Mesenchymal stem cell (in vitro differentiated cells and primary cell): ENCODE measurements around the gene GPC4.

Experiments used
- DNase-seq: peaks from one replicate; pipeline ENCODE4 v3.0.0-alpha.2; 2013
- H2AFZ ChIP-seq: one replicate; pipeline ENCODE4 v1.6.1; 2013; ENCODE audit warnings: low read depth, mild to moderate bottlenecking, control low read depth, inconsistent platforms, low read length, moderate library complexity
- H2AK5ac ChIP-seq: 2 replicates; pipeline ENCODE4 v1.6.1; 2013; ENCODE audit warnings: low read length, moderate library complexity, mild to moderate bottlenecking, inconsistent platforms; ENCODE audit not compliant: severe bottlenecking
- H2BK120ac ChIP-seq: one replicate; pipeline ENCODE4 v1.6.1; 2013; ENCODE audit warnings: low read depth, mild to moderate bottlenecking, inconsistent platforms, low read length, moderate library complexity
- H2BK12ac ChIP-seq, 2 experiments: one replicate each; pipeline ENCODE4 v1.6.1; 2013; ENCODE audit warnings: inconsistent platforms in 2 of 2, low read length in 2 of 2, mild to moderate bottlenecking in 2 of 2, moderate library complexity in 2 of 2, control low read depth in 1 of 2
- H2BK15ac ChIP-seq: one replicate; pipeline ENCODE4 v1.6.1; 2013; ENCODE audit warnings: mild to moderate bottlenecking, low read depth, inconsistent platforms; ENCODE audit not compliant: poor library complexity, severe bottlenecking
- H2BK5ac ChIP-seq: 2 replicates; pipeline ENCODE4 v1.6.1; 2013; ENCODE audit warnings: low read depth, mild to moderate bottlenecking, low read length, control low read depth, inconsistent platforms; ENCODE audit not compliant: poor library complexity, severe bottlenecking
- H3K14ac ChIP-seq, 2 experiments: one replicate each; pipeline ENCODE4 v1.6.1; 2013; ENCODE audit warnings: inconsistent platforms in 2 of 2, low read length in 2 of 2, control low read depth in 1 of 2, mild to moderate bottlenecking in 1 of 2, moderate library complexity in 1 of 2
- H3K18ac ChIP-seq, 2 experiments: one replicate each; pipeline ENCODE4 v1.6.1; 2013; ENCODE audit warnings: inconsistent platforms in 2 of 2, low read length in 2 of 2, control low read depth in 1 of 2, low read depth in 1 of 2, mild to moderate bottlenecking in 1 of 2
- H3K23ac ChIP-seq, 2 experiments: one replicate each; pipeline ENCODE4 v1.6.1; 2013; ENCODE audit warnings: inconsistent platforms in 2 of 2, low read length in 2 of 2, mild to moderate bottlenecking in 2 of 2, moderate library complexity in 2 of 2, control low read depth in 1 of 2
- H3K27ac ChIP-seq: 2 replicates; pipeline ENCODE4 v1.5.1; 2013; ENCODE audit warnings: mild to moderate bottlenecking, moderate library complexity, low read length, control low read depth, inconsistent platforms; ENCODE audit not compliant: poor library complexity, severe bottlenecking
- H3K27me3 ChIP-seq, 2 experiments: 2 replicates each; pipeline versions ENCODE4 v1.6.1 to v1.7.0; 2013; ENCODE audit warnings: low read length in 2 of 2, mild to moderate bottlenecking in 2 of 2, moderate library complexity in 2 of 2, control low read depth in 1 of 2, inconsistent platforms in 1 of 2; ENCODE audit not compliant: control insufficient read depth in 1 of 2, insufficient read depth in 1 of 2
- H3K36me3 ChIP-seq, 2 experiments: 2 replicates each; pipeline versions ENCODE4 v1.6.1 to v1.7.0; 2013; ENCODE audit warnings: low read length in 2 of 2, control low read depth in 1 of 2, inconsistent platforms in 1 of 2, low read depth in 1 of 2, mild to moderate bottlenecking in 1 of 2; ENCODE audit not compliant: insufficient read depth in 2 of 2, control insufficient read depth in 1 of 2
- H3K4ac ChIP-seq, 2 experiments: one replicate each; pipeline ENCODE4 v1.6.1; 2013; ENCODE audit warnings: inconsistent platforms in 2 of 2, low read length in 2 of 2, mild to moderate bottlenecking in 2 of 2, moderate library complexity in 2 of 2, control low read depth in 1 of 2, low read depth in 1 of 2
- H3K4me1 ChIP-seq: 2 replicates; pipeline ENCODE4 v1.6.1; 2013; ENCODE audit warnings: low read depth, low read length, control low read depth; ENCODE audit not compliant: control insufficient read depth, insufficient read depth
- H3K4me2 ChIP-seq: 2 replicates; pipeline ENCODE4 v1.6.1; 2013; ENCODE audit warnings: low read length, mild to moderate bottlenecking, inconsistent platforms; ENCODE audit not compliant: poor library complexity, severe bottlenecking
- H3K4me3 ChIP-seq, 2 experiments: 2 replicates each; pipeline versions ENCODE4 v1.5.1 to v1.7.0; 2013; ENCODE audit warnings: low read length in 2 of 2, mild to moderate bottlenecking in 2 of 2, control low read depth in 1 of 2, low read depth in 1 of 2; ENCODE audit not compliant: insufficient read depth in 1 of 2
- H3K79me1 ChIP-seq: replicated peaks from 2 replicates; pipeline ENCODE4 v1.6.1; 2013; ENCODE audit warnings: mild to moderate bottlenecking, control low read depth, low read length, inconsistent platforms; ENCODE audit not compliant: poor library complexity, severe bottlenecking
- H3K9ac ChIP-seq: 2 replicates; pipeline ENCODE4 v1.7.0; 2013; ENCODE audit warnings: mild to moderate bottlenecking, low read length, moderate library complexity
- H3K9me3 ChIP-seq: 2 replicates; pipeline ENCODE4 v1.7.0; 2013; ENCODE audit warnings: mild to moderate bottlenecking, low read length; ENCODE audit not compliant: control insufficient read depth
- H4K8ac ChIP-seq: one replicate; pipeline ENCODE4 v1.6.1; 2013; ENCODE audit warnings: inconsistent platforms, mild to moderate bottlenecking, low read length, moderate library complexity
- H4K91ac ChIP-seq: one replicate; pipeline ENCODE4 v1.6.1; 2013; ENCODE audit warnings: mild to moderate bottlenecking, low read length, inconsistent platforms
- WGBS: methylation state at CpG from one replicate; pipeline ENCODE4 v1.1.7; 2013; ENCODE audit warnings: mixed read lengths; 5-methylcytosine and 5-hydroxymethylcytosine counted together

Gene GPC4

DNA sequence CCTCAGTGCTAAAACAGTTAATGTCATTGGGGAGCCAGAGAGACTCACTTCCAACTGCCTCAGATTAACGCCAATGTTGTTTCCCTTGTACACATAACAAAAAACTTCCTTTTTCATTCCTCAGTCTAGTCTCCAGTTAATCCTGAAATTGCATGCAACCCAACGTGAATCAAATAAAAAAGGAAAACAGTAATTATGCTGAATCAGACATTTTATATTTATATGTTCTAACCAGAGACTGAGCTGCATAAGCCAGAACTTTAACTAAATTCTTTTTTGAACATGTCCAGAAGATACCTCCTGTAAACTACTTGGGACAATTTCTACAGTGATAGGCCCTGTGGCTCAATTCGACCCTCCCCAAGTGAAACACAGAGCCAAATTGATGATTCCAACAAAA is 4.7 kb downstream of the GPC4 start:
- peaks cover 2% of the 10 kb centered on the region for H3K4me1 ChIP-seq
- no peak overlapping the region for H4K91ac ChIP-seq
- H3K4ac ChIP-seq = no peak overlapping the region
- no peak for DNase-seq
- H2BK5ac ChIP-seq = no peak overlapping the region
- H3K27me3 ChIP-seq = peaks cover 0 to 3% of the 10 kb centered on the region in 2 experiments
- H3K9me3 ChIP-seq = no peaks in the 10 kb centered on the region
- H3K27ac ChIP-seq = no peak overlapping the region
- H2AK5ac ChIP-seq = no peak overlapping the region
- no peak overlapping the region for H4K8ac ChIP-seq
- no peak overlapping the region for H2AFZ ChIP-seq
- H3K23ac ChIP-seq = no peak overlapping the region
- no peak overlapping the region for H3K4me2 ChIP-seq
- no peak overlapping the region for H3K14ac ChIP-seq
- no peaks in the 10 kb centered on the region for H3K79me1 ChIP-seq
- no peak overlapping the region for H2BK15ac ChIP-seq
- H2BK12ac ChIP-seq = no peak overlapping the region
- H3K18ac ChIP-seq = no peak overlapping the region
- peaks cover 0 to 7% of the 10 kb centered on the region in 2 experiments for H3K36me3 ChIP-seq
- WGBS = 61% methylated on average over 2 of the region's 3 CpGs
- H3K4me3 ChIP-seq = peak overlapping the region in 1 of 2 experiments; percentile 13
- H3K9ac ChIP-seq = no peak overlapping the region
- H2BK120ac ChIP-seq = no peak overlapping the region

DNA sequence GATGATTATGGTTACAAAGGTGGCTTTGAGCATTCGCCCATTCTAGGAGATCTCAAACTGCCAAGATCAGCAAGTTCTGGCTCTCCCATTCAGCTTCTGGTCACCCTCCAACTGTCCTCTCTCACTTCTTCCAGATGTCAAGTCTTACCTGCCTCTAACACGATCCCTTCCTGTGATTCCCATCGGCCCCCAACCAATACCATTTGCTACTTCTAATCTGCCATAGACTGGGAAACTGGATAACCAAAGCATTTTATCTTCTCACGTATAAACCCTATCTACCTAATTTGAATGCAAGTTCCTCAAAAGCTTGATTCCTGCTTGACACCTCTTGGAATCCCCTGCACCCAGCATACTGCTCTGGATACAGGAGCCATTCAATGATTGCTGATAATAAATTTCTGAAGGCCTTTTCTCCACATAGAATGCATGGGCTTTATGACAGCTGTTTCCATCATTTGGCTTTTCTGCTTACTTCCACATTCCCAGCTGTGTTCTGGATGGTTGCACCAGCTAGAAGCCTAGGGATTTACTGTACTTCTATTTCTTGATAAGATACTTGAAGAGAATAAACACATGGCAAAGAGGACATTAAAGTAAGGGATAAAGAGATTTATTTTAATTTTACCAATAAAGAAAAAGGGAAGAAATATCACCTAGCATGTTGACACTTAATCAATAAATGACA is 9.6 kb downstream of the GPC4 start:
- Histone ChIP-seq H3K4ac (no peak overlapping the region), H2BK5ac (no peak overlapping the region), H2AK5ac (no peak overlapping the region), H3K27me3 (peaks cover 0 to 6% of the 10 kb centered on the region in 2 experiments), H2AFZ (no peak overlapping the region), H4K91ac (no peak overlapping the region), H3K9me3 (no peaks in the 10 kb centered on the region), H3K27ac (no peak overlapping the region), H2BK15ac (no peak overlapping the region), H3K23ac (no peak overlapping the region), H4K8ac (no peak overlapping the region), H3K4me3 (no peak overlapping the region), H3K79me1 (peaks cover 2% of the 10 kb centered on the region), H3K4me2 (no peak overlapping the region), H3K36me3 (peaks cover 0 to 8% of the 10 kb centered on the region in 2 experiments), H3K9ac (no peak overlapping the region), H3K14ac (no peak overlapping the region), H2BK12ac (no peak overlapping the region), H2BK120ac (no peak overlapping the region), H3K4me1 (peaks cover 6% of the 10 kb centered on the region), H3K18ac (no peak overlapping the region)
- no peak for DNase-seq
- 85% methylated on average over 4 of the region's 4 CpGs for WGBS

DNA sequence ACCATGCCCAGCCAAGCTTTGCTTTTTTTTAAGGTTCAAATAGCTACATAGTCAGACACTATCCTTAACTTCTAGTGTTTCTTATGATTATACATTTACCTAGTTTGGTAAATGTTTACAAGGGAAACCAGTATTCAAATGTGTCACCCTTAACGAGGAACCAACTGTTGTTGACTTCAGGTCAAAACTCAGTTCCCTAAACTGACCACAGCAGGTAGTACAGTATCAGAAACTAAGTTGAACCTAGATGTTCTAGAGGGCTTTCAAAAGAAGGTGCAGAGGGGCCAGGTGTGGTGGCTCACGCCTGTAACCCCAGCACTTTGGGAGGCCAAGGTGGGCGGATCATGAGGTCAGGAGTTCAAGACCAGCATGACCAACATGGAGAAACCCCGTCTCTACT is 11.3 kb downstream of the GPC4 start:
- no peak overlapping the region for H3K4me2 ChIP-seq
- H2BK12ac ChIP-seq = no peak overlapping the region
- H2AK5ac ChIP-seq = no peak overlapping the region
- H3K18ac ChIP-seq = no peak overlapping the region
- no peak overlapping the region for H3K4me3 ChIP-seq
- H3K36me3 ChIP-seq = peaks cover 0 to 8% of the 10 kb centered on the region in 2 experiments
- H2AFZ ChIP-seq = no peak overlapping the region
- no peak overlapping the region for H2BK5ac ChIP-seq
- H3K27ac ChIP-seq = no peak overlapping the region
- H3K14ac ChIP-seq = no peak overlapping the region
- peaks cover 2% of the 10 kb centered on the region for H3K79me1 ChIP-seq
- no peak overlapping the region for H2BK15ac ChIP-seq
- no peak overlapping the region for H3K4ac ChIP-seq
- no peak for DNase-seq
- H4K91ac ChIP-seq = no peak overlapping the region
- peaks cover 6% of the 10 kb centered on the region for H3K4me1 ChIP-seq
- H3K27me3 ChIP-seq = peaks cover 0 to 6% of the 10 kb centered on the region in 2 experiments
- no peak overlapping the region for H3K23ac ChIP-seq
- no peaks in the 10 kb centered on the region for H3K9me3 ChIP-seq
- no peak overlapping the region for H2BK120ac ChIP-seq
- no peak overlapping the region for H4K8ac ChIP-seq
- 95% methylated on average over 3 of the region's 4 CpGs for WGBS
- H3K9ac ChIP-seq = no peak overlapping the region

DNA sequence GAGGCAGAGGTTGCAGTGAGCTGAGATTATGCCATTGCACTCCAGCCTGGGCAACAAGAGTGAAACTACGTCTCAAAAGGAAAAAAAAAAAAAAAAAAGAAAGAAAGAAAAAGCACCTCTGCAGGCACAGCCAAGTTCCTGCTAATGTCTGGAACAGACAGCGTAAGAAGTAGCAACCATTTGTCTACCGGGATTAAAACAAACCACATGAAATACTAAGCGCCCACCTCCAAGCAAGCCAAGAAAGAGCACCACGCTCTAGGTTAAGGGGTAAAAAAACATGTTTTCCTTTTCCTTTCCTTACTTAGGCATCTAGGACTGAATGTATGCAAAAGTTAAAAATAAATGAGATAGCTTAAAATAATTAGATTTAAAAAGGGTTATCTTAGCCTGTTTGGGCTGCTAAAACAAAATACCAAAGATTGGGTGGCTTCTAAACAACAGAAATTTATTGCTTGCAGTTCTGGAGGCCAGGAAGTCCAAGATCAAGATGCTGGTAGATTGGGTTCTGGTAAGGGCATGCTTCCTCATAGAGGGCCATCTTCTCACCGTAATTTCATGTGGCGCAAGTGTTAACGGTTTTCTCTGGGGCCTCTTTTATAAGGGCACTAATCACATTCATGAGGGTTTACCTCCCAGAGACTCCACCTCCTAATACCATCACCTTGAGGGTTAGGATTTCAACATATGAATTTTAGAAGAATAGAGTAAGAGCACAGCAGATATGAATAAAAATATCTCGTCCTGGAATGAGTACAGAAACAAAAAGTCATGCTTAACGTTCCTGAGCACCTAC is 12.3 kb downstream of the GPC4 start:
- Histone ChIP-seq H2AFZ (no peak overlapping the region), H4K91ac (no peak overlapping the region), H2AK5ac (no peak overlapping the region), H2BK12ac (no peak overlapping the region), H3K27ac (no peak overlapping the region), H3K36me3 (peaks cover 0 to 8% of the 10 kb centered on the region in 2 experiments), H3K4me1 (peaks cover 6% of the 10 kb centered on the region), H4K8ac (no peak overlapping the region), H3K79me1 (peaks cover 4% of the 10 kb centered on the region), H2BK5ac (no peak overlapping the region), H2BK15ac (no peak overlapping the region), H3K23ac (no peak overlapping the region), H3K27me3 (peaks cover 0 to 6% of the 10 kb centered on the region in 2 experiments), H3K9me3 (no peaks in the 10 kb centered on the region), H3K4ac (no peak overlapping the region), H2BK120ac (no peak overlapping the region), H3K18ac (no peak overlapping the region), H3K4me2 (no peak overlapping the region), H3K9ac (no peak overlapping the region), H3K4me3 (no peak overlapping the region), H3K14ac (no peak overlapping the region)
- WGBS = 96% methylated on average over 4 of the region's 10 CpGs
- no peak for DNase-seq
